RPMI8226 (cell line): ENCODE measurements around the gene CFAP91.
"Not testable (repeated sequence)": the region's sequence is repeated elsewhere in the genome, so short reads cannot be mapped to it uniquely, and the experiment has no call there.

Experiments
- DNase-seq: peaks from one replicate; pipeline ENCODE4 v3.0.0-alpha.2; 2015

Gene CFAP91

GRCh38 chr3:119678209-119678608 is 24.6 kb upstream of the CFAP91 start:
- DNase-seq = not testable (repeated sequence)

- DNase-seq = no peak
Measured at GRCh38 chr3:119679874-119680273, 22.9 kb upstream of the CFAP91 start.

GRCh38 chr3:119681279-119681678 is 21.5 kb upstream of the CFAP91 start:
- peak; percentile 41 for DNase-seq

DNA sequence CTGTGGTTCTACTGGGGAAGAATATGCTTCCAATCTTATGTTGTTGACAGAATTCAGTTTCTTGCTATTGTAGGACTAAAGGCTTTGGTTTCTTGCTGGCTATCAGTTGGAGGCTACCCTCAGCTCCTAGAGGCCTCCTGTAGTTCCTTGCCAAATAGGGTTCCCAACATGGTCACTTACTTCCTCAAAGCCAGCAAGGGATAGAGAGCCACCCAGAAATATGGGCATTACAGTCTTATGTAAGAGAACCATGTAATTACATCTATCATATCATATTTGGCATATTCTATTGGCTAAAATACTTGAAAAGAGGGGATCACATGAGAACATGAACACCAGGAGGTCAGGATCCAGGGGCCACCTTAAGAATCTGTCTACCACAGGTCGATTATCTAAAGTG is 19.4 kb upstream of the CFAP91 start:
- DNase-seq = no peak

- no peak for DNase-seq
Measured at GRCh38 chr3:119690043-119690656, 12.7 kb upstream of the CFAP91 start.

DNA sequence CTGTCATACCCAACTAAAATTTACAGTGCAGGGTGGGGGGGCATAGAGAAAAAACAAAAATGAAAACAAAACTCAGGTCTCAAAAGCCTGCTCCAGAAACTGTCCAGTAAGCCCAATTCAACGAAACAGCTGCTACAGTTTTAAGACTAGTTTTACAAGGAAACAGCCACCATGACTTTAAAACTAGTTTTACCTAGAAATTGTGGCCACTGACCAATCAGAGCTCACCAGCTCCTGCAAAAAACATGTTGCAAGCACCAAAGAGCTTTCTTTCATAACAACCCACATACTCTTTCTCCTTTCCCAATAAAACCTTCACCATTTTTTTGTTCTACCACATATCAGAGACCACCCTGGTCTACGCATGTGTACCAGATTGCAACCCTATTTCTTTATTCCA is 7.3 kb upstream of the CFAP91 start:
- peak; percentile 23 for DNase-seq

- no peak for DNase-seq
Measured at GRCh38 chr3:119697394-119697793, 5.4 kb upstream of the CFAP91 start.

- no peak for DNase-seq
Measured at GRCh38 chr3:119700269-119700919, 2.4 kb upstream of the CFAP91 start.

DNA sequence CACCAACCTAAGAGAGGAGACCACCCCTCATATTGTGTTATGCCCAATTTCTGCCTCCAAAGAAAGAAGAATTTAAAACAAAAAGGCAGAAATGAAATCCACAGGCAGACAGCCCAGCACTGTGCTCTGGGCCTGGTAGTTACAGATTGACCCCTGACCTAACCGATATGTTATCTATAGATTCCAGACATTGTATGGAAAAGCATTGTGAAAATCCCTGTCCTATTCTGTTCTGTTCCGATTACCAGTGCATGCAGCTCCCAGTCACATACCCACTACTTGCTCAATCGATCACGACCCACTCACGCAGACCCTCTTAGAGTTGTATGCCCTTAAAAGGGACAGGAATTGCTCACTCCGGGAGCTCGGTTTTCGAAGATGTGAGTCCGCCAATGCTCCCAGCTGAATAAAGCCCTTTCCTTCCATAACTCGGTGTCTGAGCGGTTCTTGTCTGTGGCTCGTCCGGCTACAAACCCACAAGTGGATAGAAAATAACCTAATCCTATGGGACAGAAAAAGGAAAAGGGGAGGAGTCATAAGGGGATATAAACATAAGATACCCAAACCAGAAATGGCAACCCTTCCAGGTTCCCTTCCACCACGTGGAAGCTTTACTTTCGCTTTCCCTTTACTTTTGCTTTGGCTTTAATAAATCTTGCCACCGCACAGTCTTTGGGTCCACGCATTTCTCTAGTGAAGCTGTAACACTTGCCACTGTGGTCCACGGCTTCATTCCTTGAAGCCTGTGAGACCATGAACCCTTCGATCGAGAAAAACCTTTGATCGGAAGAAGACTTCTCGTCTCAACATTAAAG is 1.7 kb upstream of the CFAP91 start:
- no peak for DNase-seq

- DNase-seq = no peak
Measured at GRCh38 chr3:119703820-119704531, 1.2 kb downstream of the CFAP91 start.

- no peak for DNase-seq
Measured at GRCh38 chr3:119715105-119715504, 12.3 kb downstream of the CFAP91 start.

DNA sequence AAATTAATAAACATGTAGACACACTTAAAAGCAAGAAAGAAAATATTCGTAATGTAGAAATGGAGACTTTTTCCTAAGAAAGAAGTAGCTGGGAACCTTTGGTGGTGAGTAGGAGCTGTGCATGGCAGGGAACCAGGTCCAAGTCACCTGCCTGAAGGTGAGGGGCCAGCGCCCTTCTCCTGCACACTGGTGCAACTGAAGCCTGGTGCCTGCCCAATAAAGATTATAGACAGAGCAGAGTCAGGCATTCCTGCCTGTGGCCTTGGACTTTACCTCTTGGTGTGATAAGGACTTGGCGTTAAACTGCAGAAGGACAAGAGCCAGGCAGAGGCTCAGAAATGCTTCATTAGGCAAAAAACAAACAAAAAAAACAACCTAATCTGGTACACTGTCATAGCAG is 14.2 kb downstream of the CFAP91 start:
- DNase-seq = no peak

DNA sequence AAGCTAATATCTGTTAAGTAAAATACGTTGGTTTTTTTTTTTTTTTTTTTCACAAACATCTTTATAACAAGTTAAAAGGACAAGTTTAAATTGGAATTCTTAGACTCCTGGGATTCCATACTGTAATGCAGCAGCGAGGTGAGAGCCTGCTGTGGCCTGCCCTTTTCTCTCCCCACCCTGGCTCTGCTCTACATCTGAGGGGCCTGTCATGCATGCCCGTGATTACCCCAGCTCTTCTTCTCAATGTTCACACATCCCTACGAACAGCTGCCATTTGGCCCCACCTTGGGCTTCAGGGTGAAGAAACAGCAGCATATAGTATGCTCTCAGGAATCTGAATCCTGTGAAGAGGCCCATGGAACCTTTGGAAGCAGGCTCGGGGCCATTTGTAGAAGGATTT is 14.7 kb downstream of the CFAP91 start:
- no peak for DNase-seq

GRCh38 chr3:119723022-119723421 is 20.2 kb downstream of the CFAP91 start:
- no peak for DNase-seq

DNA sequence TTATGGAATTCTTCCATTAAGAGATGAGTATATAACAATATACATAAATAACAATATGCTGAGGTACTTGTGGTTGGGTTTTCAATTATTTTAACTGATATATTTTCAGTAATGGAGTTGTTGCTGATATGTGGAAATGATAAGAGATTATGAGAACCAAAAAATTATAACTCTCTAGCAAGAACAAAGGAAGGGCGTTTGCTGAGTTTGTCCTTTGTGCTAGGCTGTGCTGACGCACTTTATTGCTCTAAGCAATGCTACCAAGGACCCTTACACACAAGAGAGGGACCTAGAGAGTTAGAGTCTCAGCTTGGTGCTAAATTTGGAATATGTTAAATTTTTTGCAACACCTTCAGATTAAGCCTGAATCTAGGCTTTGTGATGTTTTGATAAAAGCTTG is 24.1 kb downstream of the CFAP91 start:
- no peak for DNase-seq

GRCh38 chr3:119729996-119730395 is 27.2 kb downstream of the CFAP91 start:
- no peak for DNase-seq

DNA sequence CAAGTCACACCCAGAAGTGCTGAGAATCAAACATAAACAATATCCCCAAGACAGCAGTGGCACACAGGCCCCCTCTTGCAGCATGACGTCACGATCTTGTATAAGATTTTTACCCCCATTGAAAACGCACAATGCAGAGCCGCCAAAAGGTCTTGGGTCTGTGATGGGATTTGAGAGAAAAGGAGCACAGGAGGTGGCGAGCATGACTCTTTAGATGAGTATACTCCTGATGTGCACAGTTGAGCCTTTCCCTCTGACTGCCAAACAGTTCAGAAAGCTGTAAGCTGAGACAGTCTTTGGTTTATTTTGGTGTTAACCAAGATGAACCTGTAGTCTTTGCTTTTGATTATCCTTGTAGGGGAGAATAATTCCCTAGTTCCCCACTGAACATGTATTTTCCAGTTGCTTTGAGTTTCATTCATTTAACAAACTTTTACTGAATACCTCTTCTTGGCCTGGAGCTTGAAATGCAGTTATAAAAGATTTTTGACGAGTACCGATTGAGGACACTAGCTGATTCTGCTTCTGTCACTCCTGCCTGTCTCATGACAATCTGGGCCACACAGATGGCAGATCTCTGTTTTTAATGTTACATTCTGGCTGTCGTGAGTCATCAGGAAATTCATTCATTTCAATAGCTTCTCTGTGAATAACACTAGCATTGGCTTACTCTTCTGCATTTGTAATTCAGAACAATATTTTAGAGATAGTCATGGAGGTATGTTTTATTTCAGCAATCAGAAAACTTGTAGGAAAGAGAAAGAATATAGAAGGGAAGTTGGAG is 28.9 kb downstream of the CFAP91 start:
- no peak for DNase-seq

DNA sequence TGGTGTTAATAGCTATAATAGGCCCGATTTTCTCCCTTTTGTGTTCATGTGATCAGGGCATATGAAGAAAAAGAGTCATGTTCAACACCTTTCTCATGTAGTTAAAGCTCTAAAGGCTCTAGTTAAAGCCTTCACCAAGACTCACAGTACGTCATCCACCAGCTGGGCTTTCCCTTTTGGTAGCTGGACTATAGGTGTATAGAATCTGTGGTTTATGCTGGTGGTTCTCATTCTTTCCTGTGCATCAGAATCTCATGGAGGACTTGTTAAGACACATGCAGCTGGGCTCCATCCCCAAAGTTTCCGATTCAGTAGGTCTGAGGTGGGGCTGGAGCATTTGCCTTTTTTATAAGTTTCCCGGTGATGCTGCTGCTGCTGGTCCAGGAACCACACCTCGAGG is 31.0 kb downstream of the CFAP91 start:
- DNase-seq = no peak

DNA sequence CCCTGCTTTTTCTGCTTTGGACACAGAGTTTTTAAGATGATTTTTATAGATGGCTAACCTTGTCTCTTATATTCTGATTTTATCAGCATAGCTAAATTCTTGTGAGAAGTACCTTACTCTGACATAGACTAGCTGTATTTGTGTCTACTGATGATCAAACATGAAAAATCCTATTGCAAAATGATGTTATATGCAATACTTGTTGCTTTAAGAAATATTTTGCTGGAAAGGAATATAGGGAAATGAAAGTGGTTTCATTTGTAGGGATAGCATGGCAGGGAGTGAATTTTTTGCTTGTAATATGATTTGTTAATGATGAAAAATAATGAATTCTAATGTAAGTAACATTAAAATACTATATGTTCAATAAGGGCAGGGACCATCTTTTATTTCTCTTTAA is 35.9 kb downstream of the CFAP91 start:
- no peak for DNase-seq

- no peak for DNase-seq
Measured at GRCh38 chr3:119741657-119742590, 39.1 kb downstream of the CFAP91 start.

DNA sequence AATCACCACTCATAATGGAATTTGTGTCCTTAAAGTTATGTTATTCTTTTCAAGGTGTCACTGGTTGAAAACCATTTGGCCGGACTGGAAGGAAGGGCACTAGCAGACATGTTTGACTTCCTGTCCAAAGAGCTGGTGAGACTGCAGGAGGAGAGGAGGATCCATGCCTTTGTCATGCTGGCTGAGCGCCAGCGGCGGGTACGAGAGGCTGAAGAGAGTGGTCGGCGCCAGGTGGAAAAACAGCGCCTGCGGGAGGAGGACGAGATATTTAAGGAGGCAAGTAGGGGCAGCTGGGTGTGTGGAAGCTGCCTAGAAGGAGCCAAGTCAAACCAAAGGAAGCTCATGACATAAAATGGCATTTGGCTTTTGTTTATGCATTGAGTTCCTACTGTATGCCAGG is 41.1 kb downstream of the CFAP91 start:
- peak; percentile 15 for DNase-seq

DNA sequence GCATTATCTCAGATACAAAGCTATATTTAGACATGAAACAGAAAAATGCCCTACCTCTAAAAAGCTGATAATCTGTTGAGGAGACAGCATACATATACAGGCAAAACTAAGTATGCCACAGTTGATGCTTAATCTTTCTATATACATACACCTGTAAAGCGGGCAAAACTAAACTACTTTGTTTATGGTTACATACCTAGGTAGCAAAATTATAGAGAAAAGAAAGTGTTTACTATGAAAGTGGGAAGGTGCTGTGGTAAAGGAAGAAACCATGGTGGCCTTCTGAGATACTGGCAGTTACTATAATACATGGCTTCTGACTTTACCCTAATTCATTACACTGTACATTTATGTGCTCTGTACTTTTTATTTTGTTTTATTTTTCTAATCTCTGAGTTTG is 43.1 kb downstream of the CFAP91 start:
- no peak for DNase-seq
